GM21825 (cell line): Measurements from ENCODE around the gene VPS18.

Experiments used
- ATAC-seq: cut with Tn5 transposase; IDR thresholded peaks from one replicate; pipeline ENCODE4 v1.9.1; 2021; ENCODE audit warnings: mild to moderate bottlenecking, moderate library complexity; ENCODE audit not compliant: unreplicated experiment

The VPS18 gene

DNA sequence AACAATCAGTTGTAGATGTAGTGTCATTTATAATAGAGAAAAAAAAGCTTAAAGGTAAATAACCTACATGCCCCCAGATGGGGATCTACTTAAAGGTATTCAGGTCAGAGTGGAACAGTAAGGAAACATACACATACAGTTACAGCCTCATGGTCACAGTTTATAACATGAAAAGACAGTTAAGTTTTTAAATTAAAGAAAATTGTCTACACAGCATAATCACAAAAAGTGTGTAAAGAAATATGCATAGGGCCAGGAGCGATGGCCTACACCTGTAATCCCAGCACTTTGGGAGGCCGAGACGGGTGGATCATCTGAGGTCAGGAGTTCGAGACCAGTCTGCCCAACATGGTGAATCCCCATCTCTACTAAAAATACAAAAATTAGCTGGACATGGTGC, 27.1 kb upstream of the VPS18 start:
- ATAC-seq, result no peak

DNA sequence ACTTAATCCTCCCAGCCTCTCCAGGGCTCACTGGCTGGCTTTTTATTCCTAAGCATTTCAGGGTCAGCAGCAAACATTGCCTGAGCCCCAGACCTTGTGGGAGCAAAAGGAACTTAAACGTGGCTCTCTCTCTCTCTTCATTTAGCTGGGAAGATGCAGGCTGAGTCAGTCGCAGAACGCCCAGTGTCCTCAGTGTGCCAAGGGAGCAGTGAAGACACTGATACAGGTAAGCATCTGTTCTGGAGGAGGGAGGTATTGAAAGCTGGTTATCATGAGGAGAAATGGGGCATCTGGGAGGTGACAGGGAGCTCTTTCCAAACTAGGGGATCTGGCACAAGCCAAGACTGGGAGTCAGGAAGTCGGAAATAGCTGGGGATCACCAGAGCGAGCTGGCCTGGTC, 24.6 kb upstream of the VPS18 start:
- no peak for ATAC-seq

DNA sequence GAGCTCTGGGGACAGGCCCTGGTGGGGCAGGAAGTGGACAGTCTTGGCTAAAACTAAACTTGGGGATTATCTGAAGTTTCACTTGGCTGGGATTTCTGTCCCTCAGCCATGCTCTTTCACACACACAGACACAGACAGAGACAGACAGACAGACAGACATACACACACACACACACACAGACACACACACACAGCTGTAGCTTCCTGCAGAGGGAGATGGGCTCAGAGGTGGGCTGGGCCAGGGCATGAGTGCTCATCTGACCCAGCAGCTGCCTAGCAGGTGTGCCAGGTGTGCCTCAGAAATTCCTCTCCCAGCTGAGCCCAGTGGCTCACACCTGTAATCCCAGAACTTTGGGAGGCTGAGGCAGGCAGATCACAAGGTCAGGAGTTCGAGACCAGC, 23.5 kb upstream of the VPS18 start:
- no peak for ATAC-seq

GRCh38 chr15:40871749-40872617, 22.3 kb upstream of the VPS18 start:
- no peak for ATAC-seq

- no peak for ATAC-seq
These were observed 21.2 kb upstream of the VPS18 start for GRCh38 chr15:40872791-40873693.

GRCh38 chr15:40873694-40874561, 20.3 kb upstream of the VPS18 start, which contains the start of gene RHOV:
Gene RHOV, minus strand, starts transcription at chr15:40874234. Its CDS starts 95 bp downstream, at chr15:40874139.
- no peak for ATAC-seq

- no peak for ATAC-seq
These were observed 18.1 kb upstream of the VPS18 start for GRCh38 chr15:40875991-40876730.

- ATAC-seq, result no peak
These were observed 16.6 kb upstream of the VPS18 start for GRCh38 chr15:40877694-40878093.

DNA sequence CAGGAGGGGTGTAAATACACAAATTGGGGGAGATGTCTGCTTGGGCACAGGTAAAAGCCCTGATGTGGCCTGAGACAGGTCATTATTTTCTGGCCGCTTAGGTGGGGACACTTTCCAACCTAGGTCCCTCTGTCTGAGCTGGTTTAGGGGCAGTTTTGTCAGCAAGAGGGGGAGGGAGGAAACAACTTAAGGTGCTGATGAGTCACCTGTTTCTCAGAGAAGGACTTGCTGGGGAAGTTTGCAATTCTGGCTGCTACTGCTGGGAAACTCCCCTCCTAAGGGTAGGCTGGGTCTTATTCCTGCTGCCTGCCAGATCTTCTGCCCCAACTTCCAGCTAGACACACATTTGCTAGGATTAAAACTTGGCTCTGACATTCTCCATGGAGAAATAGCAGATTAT, 15.5 kb upstream of the VPS18 start:
- peak; percentile 72 for ATAC-seq

GRCh38 chr15:40879609-40880008, 14.6 kb upstream of the VPS18 start:
- ATAC-seq, result no peak

- no peak for ATAC-seq
These were observed 12.9 kb upstream of the VPS18 start for GRCh38 chr15:40881351-40881750.

- no peak for ATAC-seq
These were observed 7.7 kb upstream of the VPS18 start for GRCh38 chr15:40886586-40886985.

GRCh38 chr15:40889112-40889511, 5.1 kb upstream of the VPS18 start:
- no peak for ATAC-seq

DNA sequence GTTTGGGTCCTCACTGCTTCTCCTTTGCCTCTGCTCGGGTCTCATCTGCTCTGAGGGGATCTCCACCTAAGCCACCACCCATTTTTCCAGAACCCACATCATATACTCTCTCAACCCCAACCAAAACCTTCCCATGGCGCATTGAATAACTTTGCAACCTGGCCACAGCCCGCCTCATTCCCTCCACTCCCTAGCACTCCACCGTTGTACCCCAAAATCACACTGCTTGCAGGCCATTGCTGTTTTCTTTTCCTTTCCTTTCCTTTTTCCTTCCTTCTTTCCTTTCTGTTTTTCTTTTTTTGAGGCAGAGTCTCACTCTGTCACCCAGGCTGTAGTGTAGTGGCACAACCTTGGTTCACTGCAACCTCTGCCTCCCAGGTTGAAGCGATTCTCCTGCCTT, 3.1 kb upstream of the VPS18 start:
- no peak for ATAC-seq

- no peak for ATAC-seq
These were observed 2.3 kb upstream of the VPS18 start for GRCh38 chr15:40891810-40892446.

DNA sequence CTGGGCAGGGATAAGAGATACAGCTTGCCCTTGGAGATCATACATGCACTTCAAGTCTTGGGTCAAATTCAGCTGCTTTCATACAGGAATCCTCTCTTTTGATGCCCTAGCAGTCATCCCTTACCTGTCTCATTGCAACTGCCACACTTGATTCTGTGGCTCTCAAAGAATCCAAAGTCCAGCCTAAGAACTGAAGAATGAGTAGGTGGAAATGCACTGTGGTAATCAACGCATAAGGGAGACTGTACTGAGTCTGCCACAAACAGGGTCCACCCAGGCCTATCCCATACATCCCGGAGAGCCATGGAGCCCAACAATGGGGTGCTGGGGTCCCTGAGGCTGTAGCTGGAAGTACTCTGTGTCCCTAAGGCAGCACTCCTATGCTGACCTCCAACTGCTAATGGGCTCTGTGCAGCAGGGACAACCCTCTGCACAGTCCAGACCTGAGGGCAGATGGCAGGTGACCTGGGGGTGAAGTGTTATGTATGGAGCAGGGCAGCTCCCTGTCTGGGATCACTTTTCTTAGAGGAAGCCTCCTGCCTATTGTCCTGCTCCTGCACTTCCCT, 1.7 kb upstream of the VPS18 start:
- ATAC-seq, result no peak

- ATAC-seq, result no peak
These were observed 1.1 kb upstream of the VPS18 start for GRCh38 chr15:40893019-40893670.

- no peak for ATAC-seq
These were observed 615 bp downstream of the VPS18 start for GRCh38 chr15:40894681-40895448.
